ENCODE results near the gene DYNLRB1. TPM values are rescaled to one million over a fixed set of nuclear protein-coding genes. Genes with fewer than 3 reads are reported as not detected.

The DYNLRB1 gene
- polyA plus RNA-seq, 3 donors = 139 to 166 (median 148) TPM

DNA sequence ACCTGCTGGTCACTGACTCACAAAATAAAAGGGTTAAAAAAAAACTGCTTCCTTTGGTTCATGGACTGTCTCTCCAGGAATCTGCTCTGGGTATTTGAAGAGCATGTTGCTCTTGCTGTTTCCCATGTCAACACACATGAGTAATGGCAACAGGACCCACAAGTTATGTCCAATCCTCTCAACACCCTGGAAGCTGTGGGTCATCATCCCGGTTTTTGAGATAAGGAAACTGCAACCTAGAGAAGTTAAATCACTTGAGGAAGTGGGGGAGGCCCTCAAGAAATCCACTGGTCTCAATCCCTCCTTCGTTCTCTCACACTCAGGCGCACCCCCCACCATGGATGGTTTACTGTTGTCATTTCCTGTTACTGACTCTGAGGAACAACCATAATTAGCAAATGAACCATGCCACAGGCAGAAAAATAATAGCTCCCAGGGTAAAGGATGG, 54.7 kb downstream of the DYNLRB1 start:
- Mint-ChIP-seq H3K9me3 (no peaks in the 10 kb centered on the region), H3K4me1 (peaks cover 11% of the 10 kb centered on the region), H3K36me3 (peaks cover 26 to 32% of the 10 kb centered on the region in 2 donors), H3K27ac (peak overlapping the region; percentile 20 to 90 (median 61)), H3K4me3 (peak overlapping the region in 1 of 2 donors; percentile 7), H3K27me3 (ENCODE audit: low read depth in 3 of 3) (no peaks in the 10 kb centered on the region)
- no CpG with 5 or more reads among the region's 3 CpGs for WGBS (ENCODE audit: insufficient coverage)
- H3K79me2 ChIP-seq (ENCODE audit: insufficient read depth, low read length) = no peaks in the 10 kb centered on the region
- no peak overlapping the region for H3K4me2 ChIP-seq (replicated peaks; ENCODE audit: extremely low read depth, low read length, poor library complexity, severe bottlenecking)
- peak overlapping the region in 1 of 2 donors; percentile 63 for H3K27ac ChIP-seq (ENCODE audit: low read depth in 1 of 2, low read length in 2 of 2)
- peaks cover 6 to 12% of the 10 kb centered on the region in 2 donors for H3K4me1 ChIP-seq (ENCODE audit: control insufficient read depth in 1 of 2, insufficient read depth in 2 of 2, low read length in 2 of 2)
- TF ChIP-seq, protein P1, sequence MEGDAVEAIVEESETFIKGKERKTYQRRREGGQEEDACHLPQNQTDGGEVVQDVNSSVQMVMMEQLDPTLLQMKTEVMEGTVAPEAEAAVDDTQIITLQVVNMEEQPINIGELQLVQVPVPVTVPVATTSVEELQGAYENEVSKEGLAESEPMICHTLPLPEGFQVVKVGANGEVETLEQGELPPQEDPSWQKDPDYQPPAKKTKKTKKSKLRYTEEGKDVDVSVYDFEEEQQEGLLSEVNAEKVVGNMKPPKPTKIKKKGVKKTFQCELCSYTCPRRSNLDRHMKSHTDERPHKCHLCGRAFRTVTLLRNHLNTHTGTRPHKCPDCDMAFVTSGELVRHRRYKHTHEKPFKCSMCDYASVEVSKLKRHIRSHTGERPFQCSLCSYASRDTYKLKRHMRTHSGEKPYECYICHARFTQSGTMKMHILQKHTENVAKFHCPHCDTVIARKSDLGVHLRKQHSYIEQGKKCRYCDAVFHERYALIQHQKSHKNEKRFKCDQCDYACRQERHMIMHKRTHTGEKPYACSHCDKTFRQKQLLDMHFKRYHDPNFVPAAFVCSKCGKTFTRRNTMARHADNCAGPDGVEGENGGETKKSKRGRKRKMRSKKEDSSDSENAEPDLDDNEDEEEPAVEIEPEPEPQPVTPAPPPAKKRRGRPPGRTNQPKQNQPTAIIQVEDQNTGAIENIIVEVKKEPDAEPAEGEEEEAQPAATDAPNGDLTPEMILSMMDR (IDR thresholded peaks at IDR 0.05) = no peak
- H4K20me1 ChIP-seq (ENCODE audit: insufficient read depth, low read length) = no peaks in the 10 kb centered on the region
- peaks cover 9 to 25% of the 10 kb centered on the region in 2 donors for H3K36me3 ChIP-seq (replicated peaks in 1 of 2; ENCODE audit: control insufficient read depth in 1 of 2, insufficient read depth in 2 of 2, low read length in 2 of 2)
- H2AFZ ChIP-seq (ENCODE audit: insufficient read depth, low read depth, low read length, poor library complexity, severe bottlenecking) = no peak overlapping the region
- H3K9ac ChIP-seq (ENCODE audit: insufficient read depth, low read length, poor library complexity, severe bottlenecking) = no peak overlapping the region
- H3K4me3 ChIP-seq (replicated peaks in 1 of 3; ENCODE audit: low read depth in 2 of 3, low read length in 3 of 3) = no peak overlapping the region
- H3K27me3 ChIP-seq (ENCODE audit: control insufficient read depth in 2 of 2, insufficient read depth in 2 of 2, low read length in 2 of 2) = no peaks in the 10 kb centered on the region
- no peaks in the 10 kb centered on the region for H3K9me3 ChIP-seq (replicated peaks in 1 of 2; ENCODE audit: control insufficient read depth in 1 of 2, insufficient read depth in 1 of 2, low read length in 2 of 2)
- intact Hi-C loops (cut with micrococcal nuclease) = no loop called here
- DNase-seq = peak; percentile 12 to 79 (median 36)

DNA sequence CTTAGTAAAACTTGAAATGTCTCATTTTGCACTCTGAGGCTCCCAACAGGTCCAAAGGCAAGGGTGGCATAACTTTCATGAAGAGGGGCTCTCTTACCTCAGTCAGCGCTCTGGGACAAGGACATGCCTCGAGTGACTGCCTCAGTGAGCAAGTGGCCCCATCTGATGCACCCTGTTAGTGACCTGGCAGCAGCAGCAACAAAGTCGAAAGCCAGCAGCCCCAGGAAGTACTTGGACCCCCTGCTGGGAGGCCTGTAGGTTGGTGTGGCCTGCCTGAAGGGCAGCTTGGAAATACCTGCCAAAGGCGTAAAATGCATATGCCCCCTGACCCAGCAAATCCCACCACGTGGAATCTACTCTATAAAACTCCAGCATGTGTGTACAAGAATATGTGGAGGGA, 55.5 kb downstream of the DYNLRB1 start:
- WGBS (ENCODE audit: insufficient coverage) = 100% methylated on average over 3 of the region's 5 CpGs
- Mint-ChIP-seq H3K27ac (peak overlapping the region in 5 of 7 donors; percentile 10 to 90 (median 74)), H3K27me3 (ENCODE audit: low read depth in 3 of 3) (no peaks in the 10 kb centered on the region), H3K36me3 (peaks cover 26 to 31% of the 10 kb centered on the region in 2 donors), H3K4me1 (peaks cover 11% of the 10 kb centered on the region), H3K9me3 (no peaks in the 10 kb centered on the region), H3K4me3 (no peak overlapping the region)
- H3K27ac ChIP-seq (ENCODE audit: low read depth in 1 of 2, low read length in 2 of 2) = peak overlapping the region in 1 of 2 donors; percentile 63
- TF ChIP-seq, protein P1 (IDR thresholded peaks at IDR 0.05) = no peak
- no peak overlapping the region for H3K9ac ChIP-seq (ENCODE audit: insufficient read depth, low read length, poor library complexity, severe bottlenecking)
- no peak overlapping the region for H2AFZ ChIP-seq (ENCODE audit: insufficient read depth, low read depth, low read length, poor library complexity, severe bottlenecking)
- no peaks in the 10 kb centered on the region for H3K9me3 ChIP-seq (replicated peaks in 1 of 2; ENCODE audit: control insufficient read depth in 1 of 2, insufficient read depth in 1 of 2, low read length in 2 of 2)
- peaks cover 6 to 12% of the 10 kb centered on the region in 2 donors for H3K4me1 ChIP-seq (ENCODE audit: control insufficient read depth in 1 of 2, insufficient read depth in 2 of 2, low read length in 2 of 2)
- no peaks in the 10 kb centered on the region for H3K27me3 ChIP-seq (ENCODE audit: control insufficient read depth in 2 of 2, insufficient read depth in 2 of 2, low read length in 2 of 2)
- H3K4me2 ChIP-seq (replicated peaks; ENCODE audit: extremely low read depth, low read length, poor library complexity, severe bottlenecking) = no peak overlapping the region
- DNase-seq = no peak
- H3K79me2 ChIP-seq (ENCODE audit: insufficient read depth, low read length) = no peaks in the 10 kb centered on the region
- H3K4me3 ChIP-seq (replicated peaks in 1 of 3; ENCODE audit: low read depth in 2 of 3, low read length in 3 of 3) = no peak overlapping the region
- no peaks in the 10 kb centered on the region for H4K20me1 ChIP-seq (ENCODE audit: insufficient read depth, low read length)
- H3K36me3 ChIP-seq (replicated peaks in 1 of 2; ENCODE audit: control insufficient read depth in 1 of 2, insufficient read depth in 2 of 2, low read length in 2 of 2) = peaks cover 9 to 25% of the 10 kb centered on the region in 2 donors
- intact Hi-C loops (cut with micrococcal nuclease) = no loop called here
